ENCODE data around the gene DEPDC1B. TPM values are rescaled to one million over a fixed set of nuclear protein-coding genes. Genes with fewer than 3 reads are reported as not detected.

Gene DEPDC1B
- total and polyA plus RNA-seq, 2 of the 8 experiments (the other 6 are each of a cell fraction or from before 2014, with no cell fraction given), result 30.8 to 67.4 TPM

DNA sequence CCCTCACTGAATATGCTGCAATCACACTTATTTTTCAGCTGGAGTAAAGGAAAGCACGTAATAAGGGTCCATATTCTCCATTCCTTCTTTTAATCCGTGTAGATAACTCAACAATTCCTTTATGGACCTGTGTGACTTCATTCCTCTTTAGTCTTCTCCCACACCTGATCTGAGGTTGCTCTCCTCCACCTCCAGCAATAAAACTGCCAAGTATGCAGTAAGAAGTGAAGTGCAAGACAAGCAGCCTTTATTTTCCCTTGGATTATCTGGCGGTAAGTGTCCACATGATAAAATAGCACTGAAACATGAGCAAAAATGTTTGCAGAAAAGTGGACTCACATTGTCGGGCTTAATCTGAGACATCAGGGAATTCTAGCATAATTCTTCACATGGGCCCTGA lies 13.8 kb downstream of the DEPDC1B start (continued):
- TF ChIP-seq, protein P1, sequence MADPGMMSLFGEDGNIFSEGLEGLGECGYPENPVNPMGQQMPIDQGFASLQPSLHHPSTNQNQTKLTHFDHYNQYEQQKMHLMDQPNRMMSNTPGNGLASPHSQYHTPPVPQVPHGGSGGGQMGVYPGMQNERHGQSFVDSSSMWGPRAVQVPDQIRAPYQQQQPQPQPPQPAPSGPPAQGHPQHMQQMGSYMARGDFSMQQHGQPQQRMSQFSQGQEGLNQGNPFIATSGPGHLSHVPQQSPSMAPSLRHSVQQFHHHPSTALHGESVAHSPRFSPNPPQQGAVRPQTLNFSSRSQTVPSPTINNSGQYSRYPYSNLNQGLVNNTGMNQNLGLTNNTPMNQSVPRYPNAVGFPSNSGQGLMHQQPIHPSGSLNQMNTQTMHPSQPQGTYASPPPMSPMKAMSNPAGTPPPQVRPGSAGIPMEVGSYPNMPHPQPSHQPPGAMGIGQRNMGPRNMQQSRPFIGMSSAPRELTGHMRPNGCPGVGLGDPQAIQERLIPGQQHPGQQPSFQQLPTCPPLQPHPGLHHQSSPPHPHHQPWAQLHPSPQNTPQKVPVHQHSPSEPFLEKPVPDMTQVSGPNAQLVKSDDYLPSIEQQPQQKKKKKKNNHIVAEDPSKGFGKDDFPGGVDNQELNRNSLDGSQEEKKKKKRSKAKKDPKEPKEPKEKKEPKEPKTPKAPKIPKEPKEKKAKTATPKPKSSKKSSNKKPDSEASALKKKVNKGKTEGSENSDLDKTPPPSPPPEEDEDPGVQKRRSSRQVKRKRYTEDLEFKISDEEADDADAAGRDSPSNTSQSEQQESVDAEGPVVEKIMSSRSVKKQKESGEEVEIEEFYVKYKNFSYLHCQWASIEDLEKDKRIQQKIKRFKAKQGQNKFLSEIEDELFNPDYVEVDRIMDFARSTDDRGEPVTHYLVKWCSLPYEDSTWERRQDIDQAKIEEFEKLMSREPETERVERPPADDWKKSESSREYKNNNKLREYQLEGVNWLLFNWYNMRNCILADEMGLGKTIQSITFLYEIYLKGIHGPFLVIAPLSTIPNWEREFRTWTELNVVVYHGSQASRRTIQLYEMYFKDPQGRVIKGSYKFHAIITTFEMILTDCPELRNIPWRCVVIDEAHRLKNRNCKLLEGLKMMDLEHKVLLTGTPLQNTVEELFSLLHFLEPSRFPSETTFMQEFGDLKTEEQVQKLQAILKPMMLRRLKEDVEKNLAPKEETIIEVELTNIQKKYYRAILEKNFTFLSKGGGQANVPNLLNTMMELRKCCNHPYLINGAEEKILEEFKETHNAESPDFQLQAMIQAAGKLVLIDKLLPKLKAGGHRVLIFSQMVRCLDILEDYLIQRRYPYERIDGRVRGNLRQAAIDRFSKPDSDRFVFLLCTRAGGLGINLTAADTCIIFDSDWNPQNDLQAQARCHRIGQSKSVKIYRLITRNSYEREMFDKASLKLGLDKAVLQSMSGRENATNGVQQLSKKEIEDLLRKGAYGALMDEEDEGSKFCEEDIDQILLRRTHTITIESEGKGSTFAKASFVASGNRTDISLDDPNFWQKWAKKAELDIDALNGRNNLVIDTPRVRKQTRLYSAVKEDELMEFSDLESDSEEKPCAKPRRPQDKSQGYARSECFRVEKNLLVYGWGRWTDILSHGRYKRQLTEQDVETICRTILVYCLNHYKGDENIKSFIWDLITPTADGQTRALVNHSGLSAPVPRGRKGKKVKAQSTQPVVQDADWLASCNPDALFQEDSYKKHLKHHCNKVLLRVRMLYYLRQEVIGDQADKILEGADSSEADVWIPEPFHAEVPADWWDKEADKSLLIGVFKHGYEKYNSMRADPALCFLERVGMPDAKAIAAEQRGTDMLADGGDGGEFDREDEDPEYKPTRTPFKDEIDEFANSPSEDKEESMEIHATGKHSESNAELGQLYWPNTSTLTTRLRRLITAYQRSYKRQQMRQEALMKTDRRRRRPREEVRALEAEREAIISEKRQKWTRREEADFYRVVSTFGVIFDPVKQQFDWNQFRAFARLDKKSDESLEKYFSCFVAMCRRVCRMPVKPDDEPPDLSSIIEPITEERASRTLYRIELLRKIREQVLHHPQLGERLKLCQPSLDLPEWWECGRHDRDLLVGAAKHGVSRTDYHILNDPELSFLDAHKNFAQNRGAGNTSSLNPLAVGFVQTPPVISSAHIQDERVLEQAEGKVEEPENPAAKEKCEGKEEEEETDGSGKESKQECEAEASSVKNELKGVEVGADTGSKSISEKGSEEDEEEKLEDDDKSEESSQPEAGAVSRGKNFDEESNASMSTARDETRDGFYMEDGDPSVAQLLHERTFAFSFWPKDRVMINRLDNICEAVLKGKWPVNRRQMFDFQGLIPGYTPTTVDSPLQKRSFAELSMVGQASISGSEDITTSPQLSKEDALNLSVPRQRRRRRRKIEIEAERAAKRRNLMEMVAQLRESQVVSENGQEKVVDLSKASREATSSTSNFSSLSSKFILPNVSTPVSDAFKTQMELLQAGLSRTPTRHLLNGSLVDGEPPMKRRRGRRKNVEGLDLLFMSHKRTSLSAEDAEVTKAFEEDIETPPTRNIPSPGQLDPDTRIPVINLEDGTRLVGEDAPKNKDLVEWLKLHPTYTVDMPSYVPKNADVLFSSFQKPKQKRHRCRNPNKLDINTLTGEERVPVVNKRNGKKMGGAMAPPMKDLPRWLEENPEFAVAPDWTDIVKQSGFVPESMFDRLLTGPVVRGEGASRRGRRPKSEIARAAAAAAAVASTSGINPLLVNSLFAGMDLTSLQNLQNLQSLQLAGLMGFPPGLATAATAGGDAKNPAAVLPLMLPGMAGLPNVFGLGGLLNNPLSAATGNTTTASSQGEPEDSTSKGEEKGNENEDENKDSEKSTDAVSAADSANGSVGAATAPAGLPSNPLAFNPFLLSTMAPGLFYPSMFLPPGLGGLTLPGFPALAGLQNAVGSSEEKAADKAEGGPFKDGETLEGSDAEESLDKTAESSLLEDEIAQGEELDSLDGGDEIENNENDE (IDR thresholded peaks at IDR 0.05; ENCODE audit: insufficient replicate concordance, low read length), result no peak
- TF ChIP-seq CTBP2 (IDR thresholded peaks at IDR 0.05; ENCODE audit: borderline replicate concordance, insufficient read depth, insufficient read length, low read length) (no peak), CBX8 (IDR thresholded peaks at IDR 0.05; ENCODE audit: borderline replicate concordance, low read depth, low read length) (no peak)

All from H1 (cell line).